ENCODE results near the gene RPL37.

GRCh38 chr5:40780858-40781257 lies 54.2 kb downstream of the RPL37 start:
- no peak for TF ChIP-seq YY1 (IDR thresholded peaks at IDR 0.05; ENCODE audit: low read depth)
- TF ChIP-seq EP300 (IDR thresholded peaks at IDR 0.05; ENCODE audit: borderline replicate concordance) = no peak
- no peak for TF ChIP-seq ZBTB7A (IDR thresholded peaks at IDR 0.05; ENCODE audit: low read depth)
- no peak for TF ChIP-seq USF1 (IDR thresholded peaks at IDR 0.05)
- no peak for TF ChIP-seq REST (IDR thresholded peaks at IDR 0.05; ENCODE audit: low read depth)
- TF ChIP-seq RAD21 (IDR thresholded peaks at IDR 0.05; ENCODE audit: low read depth) = no peak
- TF ChIP-seq MAX (IDR thresholded peaks at IDR 0.05) = no peak
- TF ChIP-seq FOXM1 (IDR thresholded peaks at IDR 0.05; ENCODE audit: borderline replicate concordance, low read depth) = no peak
- no peak for TF ChIP-seq TAF1 (IDR thresholded peaks at IDR 0.05; ENCODE audit: low read depth)
- TF ChIP-seq CEBPB (IDR thresholded peaks at IDR 0.05) = no peak

Measured in Ishikawa (cell line).